ENCODE measurements around the gene NAPA. TPM values are rescaled to one million over a fixed set of nuclear protein-coding genes. Genes with fewer than 3 reads are reported as not detected.

NAPA gene
- total and polyA plus RNA-seq, 2 of the 13 experiments (the other 11 are each of a cell fraction or from before 2014, with no cell fraction given), result 32.6 to 65.9 TPM

DNA sequence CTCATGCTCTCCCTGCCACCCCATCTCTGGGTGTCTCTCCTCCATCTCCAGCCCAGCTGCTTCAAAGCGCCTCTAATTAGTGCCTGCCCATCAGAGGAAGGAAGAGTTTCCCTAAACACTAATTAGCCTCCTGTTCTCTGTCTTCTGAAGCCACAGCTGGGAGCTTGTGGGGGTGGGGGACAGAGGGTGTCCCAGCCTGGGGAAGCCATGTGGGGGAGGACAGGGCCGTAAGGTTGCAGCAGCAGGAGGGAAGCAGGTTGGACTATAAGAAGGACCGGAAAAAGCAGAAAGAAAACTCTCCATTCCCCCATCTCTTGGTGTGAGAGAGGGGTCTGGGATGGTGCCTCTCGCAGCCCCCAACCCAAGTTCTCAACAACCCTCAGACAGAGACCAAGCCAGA lies 69.3 kb downstream of the NAPA start:
- intact Hi-C loops (cut with micrococcal nuclease; ENCODE audit: unreplicated experiment), result no loop called here
- CTCF ChIA-PET (ENCODE audit: low intra/inter-chr PET ratio, low total read pairs), result no interaction called here
- TF ChIP-seq HOMEZ (CRISPR knock-in tag; IDR thresholded peaks at IDR 0.05; ENCODE audit: low read depth) (no peak), KDM1A (CRISPR knock-in tag; IDR thresholded peaks at IDR 0.05) (no peak), SMARCC2 (IDR thresholded peaks at IDR 0.05) (no peak), ZFP41 (CRISPR knock-in tag; IDR thresholded peaks at IDR 0.05; ENCODE audit: borderline replicate concordance) (no peak), CSRNP2 (CRISPR knock-in tag; conservative IDR thresholded peaks at IDR 0.05; ENCODE audit: low read depth) (no peak), HNF1A (IDR thresholded peaks at IDR 0.05; ENCODE audit: low read depth) (no peak), HNF1A (CRISPR knock-in tag; IDR thresholded peaks at IDR 0.05; ENCODE audit: borderline replicate concordance) (no peak), AGO2 (optimal IDR thresholded peaks at IDR 0.05; ENCODE audit: low read depth, low read length) (no peak), KDM5B (CRISPR knock-in tag; IDR thresholded peaks at IDR 0.05; ENCODE audit: borderline replicate concordance) (no peak), ZSCAN22 (CRISPR knock-in tag; IDR thresholded peaks at IDR 0.05) (no peak), MXI1 (IDR thresholded peaks at IDR 0.05; ENCODE audit: borderline replicate concordance, low read depth, low read length) (no peak), HIVEP1 (CRISPR knock-in tag; IDR thresholded peaks at IDR 0.05) (no peak), NONO (IDR thresholded peaks at IDR 0.05) (no peak), NONO (CRISPR knock-in tag; conservative IDR thresholded peaks at IDR 0.05) (no peak)
- TF ChIP-seq, protein P1, sequence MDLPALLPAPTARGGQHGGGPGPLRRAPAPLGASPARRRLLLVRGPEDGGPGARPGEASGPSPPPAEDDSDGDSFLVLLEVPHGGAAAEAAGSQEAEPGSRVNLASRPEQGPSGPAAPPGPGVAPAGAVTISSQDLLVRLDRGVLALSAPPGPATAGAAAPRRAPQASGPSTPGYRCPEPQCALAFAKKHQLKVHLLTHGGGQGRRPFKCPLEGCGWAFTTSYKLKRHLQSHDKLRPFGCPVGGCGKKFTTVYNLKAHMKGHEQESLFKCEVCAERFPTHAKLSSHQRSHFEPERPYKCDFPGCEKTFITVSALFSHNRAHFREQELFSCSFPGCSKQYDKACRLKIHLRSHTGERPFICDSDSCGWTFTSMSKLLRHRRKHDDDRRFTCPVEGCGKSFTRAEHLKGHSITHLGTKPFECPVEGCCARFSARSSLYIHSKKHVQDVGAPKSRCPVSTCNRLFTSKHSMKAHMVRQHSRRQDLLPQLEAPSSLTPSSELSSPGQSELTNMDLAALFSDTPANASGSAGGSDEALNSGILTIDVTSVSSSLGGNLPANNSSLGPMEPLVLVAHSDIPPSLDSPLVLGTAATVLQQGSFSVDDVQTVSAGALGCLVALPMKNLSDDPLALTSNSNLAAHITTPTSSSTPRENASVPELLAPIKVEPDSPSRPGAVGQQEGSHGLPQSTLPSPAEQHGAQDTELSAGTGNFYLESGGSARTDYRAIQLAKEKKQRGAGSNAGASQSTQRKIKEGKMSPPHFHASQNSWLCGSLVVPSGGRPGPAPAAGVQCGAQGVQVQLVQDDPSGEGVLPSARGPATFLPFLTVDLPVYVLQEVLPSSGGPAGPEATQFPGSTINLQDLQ (CRISPR knock-in tag; IDR thresholded peaks at IDR 0.05), result no peak

More for the DNA sequence above, 69.3 kb downstream of the NAPA start:
- FAIRE-seq (no peak), ATAC-seq (no peak), DNase-seq (ENCODE audit: low spot score) (no peak)
- peaks cover 18% of the 10 kb centered on the region; the same call in 1 of the 2 replicates for H3K4me1 ChIP-seq (ENCODE audit: insufficient read depth, low read length)
- in situ Hi-C loops (cut with HindIII; ENCODE audit: extremely low pct_ligation_motif_present, low pct_unique_long_range_greater_than_20kb), result no loop called here
- no peaks in the 10 kb centered on the region for H4K20me1 ChIP-seq (ENCODE audit: insufficient read depth, low read length)
- H2AFZ ChIP-seq (ENCODE audit: low read length), result no peak overlapping the region
- no peaks in the 10 kb centered on the region for H3K79me2 ChIP-seq (ENCODE audit: insufficient read depth, low read length)
- no peak overlapping the region for H3K9ac ChIP-seq (ENCODE audit: insufficient read depth, low read depth, low read length)
- no peak overlapping the region for H3K27ac ChIP-seq (ENCODE audit: extremely low read length, insufficient read depth, low read length)
- peak overlapping the region in 1 of 3 experiments; percentile 38; a peak in 1 of 6 replicates for H3K4me3 ChIP-seq (replicated peaks in 1 of 3; ENCODE audit: insufficient read depth in 1 of 3, low read depth in 2 of 3, low read length in 3 of 3)
- peak overlapping the region; percentile 63 for H3K4me2 ChIP-seq (ENCODE audit: low read depth, low read length)
- H3K36me3 ChIP-seq (replicated peaks in 1 of 2; ENCODE audit: control insufficient read depth in 1 of 2, insufficient read depth in 2 of 2, low read length in 2 of 2), result no peaks in the 10 kb centered on the region
- H3K27me3 ChIP-seq (ENCODE audit: control insufficient read depth in 1 of 2, insufficient read depth in 2 of 2, low read length in 2 of 2), result peaks cover 0 to 32% of the 10 kb centered on the region in 2 experiments
- 21% methylated on average over 4 of the region's 4 CpGs for WGBS (ENCODE audit: low lambda C conversion rate)
- BruUV-seq (replicated peaks), result no TSS peak
- POLR2A ChIA-PET, result no interaction called here
- H3K9me3 ChIP-seq (ENCODE audit: low read length), result no peaks in the 10 kb centered on the region
